GM18511 (cell line): Measurements from ENCODE around the gene BCL11B.

Experiments used
- ATAC-seq: cut with Tn5 transposase; IDR thresholded peaks from one replicate; pipeline ENCODE4 v1.9.1; 2021; ENCODE audit warnings: mild to moderate bottlenecking, moderate library complexity; ENCODE audit not compliant: unreplicated experiment

The BCL11B gene

GRCh38 chr14:99226687-99227086, 45.3 kb downstream of the BCL11B start:
- no peak for ATAC-seq

GRCh38 chr14:99225436-99226203, 46.4 kb downstream of the BCL11B start:
- no peak for ATAC-seq

- ATAC-seq = no peak
Measured at GRCh38 chr14:99224948-99225347, 47.0 kb downstream of the BCL11B start.

GRCh38 chr14:99224116-99224910, 47.7 kb downstream of the BCL11B start:
- ATAC-seq = no peak

GRCh38 chr14:99221445-99221844, 50.6 kb downstream of the BCL11B start:
- ATAC-seq = no peak

- no peak for ATAC-seq
Measured at GRCh38 chr14:99217066-99217955, 54.7 kb downstream of the BCL11B start.

- ATAC-seq = no peak
Measured at GRCh38 chr14:99216191-99216590, 55.8 kb downstream of the BCL11B start.

- no peak for ATAC-seq
Measured at GRCh38 chr14:99215277-99215676, 56.7 kb downstream of the BCL11B start.

- ATAC-seq = no peak
Measured at GRCh38 chr14:99214701-99215100, 57.3 kb downstream of the BCL11B start.

GRCh38 chr14:99213527-99213971, 58.4 kb downstream of the BCL11B start:
- no peak for ATAC-seq

GRCh38 chr14:99213101-99213500, 58.9 kb downstream of the BCL11B start:
- ATAC-seq = no peak

- no peak for ATAC-seq
Measured at GRCh38 chr14:99212646-99213045, 59.4 kb downstream of the BCL11B start.

- ATAC-seq = no peak
Measured at GRCh38 chr14:99212199-99212598, 59.8 kb downstream of the BCL11B start.

- ATAC-seq = no peak
Measured at GRCh38 chr14:99211410-99211809, 60.6 kb downstream of the BCL11B start.

GRCh38 chr14:99210333-99210732, 61.7 kb downstream of the BCL11B start:
- no peak for ATAC-seq

GRCh38 chr14:99209409-99209808, 62.6 kb downstream of the BCL11B start:
- no peak for ATAC-seq

GRCh38 chr14:99208318-99208717, 63.7 kb downstream of the BCL11B start:
- no peak for ATAC-seq

- ATAC-seq = no peak
Measured at GRCh38 chr14:99207456-99207855, 64.5 kb downstream of the BCL11B start.

GRCh38 chr14:99206090-99206489, 65.9 kb downstream of the BCL11B start:
- ATAC-seq = no peak

GRCh38 chr14:99205086-99205688, 66.8 kb downstream of the BCL11B start:
- no peak for ATAC-seq

- ATAC-seq = no peak
Measured at GRCh38 chr14:99203801-99204200, 68.2 kb downstream of the BCL11B start.
